OCI-LY1 (cell line): ENCODE results near the gene SETDB2.

Source experiments
- H2AFZ ChIP-seq: fragments of 200-600 bp; sonication (generic), shearing (Covaris generic); 2 replicates; pipeline ENCODE4 v1.6.0; 2014; ENCODE audit warnings: antibody characterized with exemption, mild to moderate bottlenecking, low read length
- H3F3A ChIP-seq: fragments of 200-600 bp; sonication (generic), shearing (Covaris generic); 2 replicates; pipeline ENCODE4 v1.6.0; 2014; ENCODE audit warnings: mild to moderate bottlenecking, antibody characterized with exemption, low read length, moderate library complexity; ENCODE audit not compliant: insufficient read depth
- H3K27ac ChIP-seq: fragments of 200-600 bp; sonication (generic); 2 replicates; pipeline ENCODE4 v1.5.1; 2014; ENCODE audit warnings: low read length, mixed run types, mild to moderate bottlenecking, low read depth; ENCODE audit not compliant: poor library complexity, severe bottlenecking
- H3K27me3 ChIP-seq: fragments of 200-600 bp; sonication (generic); 2 replicates; pipeline ENCODE4 v1.6.0; 2014; ENCODE audit warnings: antibody characterized with exemption, mild to moderate bottlenecking, low read length, moderate library complexity; ENCODE audit not compliant: insufficient read depth
- H3K36me3 ChIP-seq: fragments of 200-600 bp; sonication (generic); 2 replicates; pipeline ENCODE4 v1.6.1; 2014; ENCODE audit warnings: mild to moderate bottlenecking, antibody characterized with exemption, low read length, moderate library complexity, mixed read lengths; ENCODE audit not compliant: insufficient read depth
- H3K4me1 ChIP-seq: fragments of 200-600 bp; sonication (generic); 2 replicates; pipeline ENCODE4 v1.5.1; 2014; ENCODE audit warnings: mild to moderate bottlenecking, low read length, moderate library complexity; ENCODE audit not compliant: insufficient read depth, severe bottlenecking
- H3K4me2 ChIP-seq: fragments of 200-600 bp; sonication (generic), shearing (Covaris generic); 2 replicates; pipeline ENCODE4 v1.6.1; 2014; ENCODE audit warnings: low read length
- H3K4me3 ChIP-seq: fragments of 200-600 bp; sonication (generic); 2 replicates; pipeline ENCODE4 v1.5.1; 2014; ENCODE audit warnings: low read length, low read depth, mild to moderate bottlenecking, mixed read lengths; ENCODE audit not compliant: poor library complexity, severe bottlenecking
- H3K79me2 ChIP-seq: fragments of 200-600 bp; shearing (Covaris generic); 2 replicates; pipeline ENCODE4 v1.6.1; 2016; ENCODE audit warnings: mixed run types, low read length, mixed read lengths; ENCODE audit not compliant: insufficient read depth
- H3K9ac ChIP-seq: fragments of 200-600 bp; sonication (generic), shearing (Covaris generic); 2 replicates; pipeline ENCODE4 v1.6.1; 2014; ENCODE audit warnings: mild to moderate bottlenecking, low read length, mixed read lengths
- H3K9me2 ChIP-seq: fragments of 200-600 bp; sonication (generic), shearing (Covaris generic); 2 replicates; pipeline ENCODE4 v1.6.1; 2014; ENCODE audit warnings: low read depth, mild to moderate bottlenecking, low read length, mixed read lengths
- H3K9me3 ChIP-seq: fragments of 200-600 bp; shearing (Covaris generic); 2 replicates; pipeline ENCODE4 v1.6.1; 2014; ENCODE audit warnings: low read length, mixed read lengths
- H4K20me1 ChIP-seq: fragments of 200-600 bp; sonication (generic), shearing (Covaris generic); 2 replicates; pipeline ENCODE4 v1.6.0; 2016; ENCODE audit warnings: mild to moderate bottlenecking, low read length; ENCODE audit not compliant: insufficient read depth
- EZH2 ChIP-seq: fragments of 200-600 bp; sonication (generic), shearing (Covaris generic); IDR thresholded peaks from 2 replicates; pipeline ENCODE4 v1.8.0; 2017; ENCODE audit warnings: borderline replicate concordance, mixed run types, mild to moderate bottlenecking, antibody characterized with exemption, low read length, moderate library complexity, mixed read lengths
- TF ChIP-seq, protein P1 (sequence below): fragments of 200-600 bp; sonication (generic), shearing (Covaris generic); IDR thresholded peaks from 2 replicates; pipeline ENCODE4 v1.5.1; 2017; ENCODE audit warnings: mild to moderate bottlenecking, antibody characterized with exemption, low read length, moderate library complexity, mixed read lengths

The SETDB2 gene

DNA sequence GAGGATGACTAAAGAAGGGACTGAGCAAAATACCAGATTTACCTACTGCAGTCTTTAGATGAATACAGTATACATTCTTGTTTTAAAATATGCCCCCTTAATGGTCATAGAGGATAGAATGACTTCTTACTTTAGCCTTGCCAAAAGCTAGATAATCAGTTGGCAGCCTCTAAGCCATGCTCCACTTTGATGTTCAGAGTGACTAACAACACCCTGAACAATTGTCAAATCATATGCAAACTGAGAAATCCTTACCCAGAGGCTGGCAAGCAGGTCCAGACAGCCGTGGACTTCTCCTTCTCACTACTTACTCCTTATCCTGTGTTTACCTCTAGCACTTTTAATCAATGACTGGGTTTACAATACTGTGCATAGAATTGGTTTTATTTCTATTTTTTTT, 28.1 kb downstream of the SETDB2 start:
- Histone ChIP-seq H3F3A (no peaks in the 10 kb centered on the region), H3K4me1 (no peaks in the 10 kb centered on the region), H2AFZ (no peak overlapping the region), H4K20me1 (no peaks in the 10 kb centered on the region), H3K27me3 (no peaks in the 10 kb centered on the region), H3K27ac (no peak overlapping the region), H3K4me3 (no peak overlapping the region), H3K79me2 (no peaks in the 10 kb centered on the region), H3K4me2 (no peak overlapping the region), H3K9me2 (no peaks in the 10 kb centered on the region), H3K9ac (no peak overlapping the region), H3K9me3 (no peaks in the 10 kb centered on the region), H3K36me3 (peaks cover 97% of the 10 kb centered on the region)
- TF ChIP-seq EZH2 = no peak
- TF ChIP-seq, protein P1, sequence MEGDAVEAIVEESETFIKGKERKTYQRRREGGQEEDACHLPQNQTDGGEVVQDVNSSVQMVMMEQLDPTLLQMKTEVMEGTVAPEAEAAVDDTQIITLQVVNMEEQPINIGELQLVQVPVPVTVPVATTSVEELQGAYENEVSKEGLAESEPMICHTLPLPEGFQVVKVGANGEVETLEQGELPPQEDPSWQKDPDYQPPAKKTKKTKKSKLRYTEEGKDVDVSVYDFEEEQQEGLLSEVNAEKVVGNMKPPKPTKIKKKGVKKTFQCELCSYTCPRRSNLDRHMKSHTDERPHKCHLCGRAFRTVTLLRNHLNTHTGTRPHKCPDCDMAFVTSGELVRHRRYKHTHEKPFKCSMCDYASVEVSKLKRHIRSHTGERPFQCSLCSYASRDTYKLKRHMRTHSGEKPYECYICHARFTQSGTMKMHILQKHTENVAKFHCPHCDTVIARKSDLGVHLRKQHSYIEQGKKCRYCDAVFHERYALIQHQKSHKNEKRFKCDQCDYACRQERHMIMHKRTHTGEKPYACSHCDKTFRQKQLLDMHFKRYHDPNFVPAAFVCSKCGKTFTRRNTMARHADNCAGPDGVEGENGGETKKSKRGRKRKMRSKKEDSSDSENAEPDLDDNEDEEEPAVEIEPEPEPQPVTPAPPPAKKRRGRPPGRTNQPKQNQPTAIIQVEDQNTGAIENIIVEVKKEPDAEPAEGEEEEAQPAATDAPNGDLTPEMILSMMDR = no peak

DNA sequence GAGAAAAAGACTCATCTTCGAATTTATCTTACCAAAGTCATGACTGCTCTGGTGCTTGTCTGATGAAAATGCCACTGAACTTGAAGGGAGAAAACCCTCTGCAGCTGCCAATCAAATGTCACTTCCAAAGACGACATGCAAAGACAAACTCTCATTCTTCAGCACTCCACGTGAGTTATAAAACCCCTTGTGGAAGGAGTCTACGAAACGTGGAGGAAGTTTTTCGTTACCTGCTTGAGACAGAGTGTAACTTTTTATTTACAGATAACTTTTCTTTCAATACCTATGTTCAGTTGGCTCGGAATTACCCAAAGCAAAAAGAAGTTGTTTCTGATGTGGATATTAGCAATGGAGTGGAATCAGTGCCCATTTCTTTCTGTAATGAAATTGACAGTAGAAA, 32.5 kb downstream of the SETDB2 start:
- Histone ChIP-seq H3K79me2 (no peaks in the 10 kb centered on the region), H3K27ac (no peak overlapping the region), H3K9me2 (no peaks in the 10 kb centered on the region), H3F3A (no peaks in the 10 kb centered on the region), H3K27me3 (no peaks in the 10 kb centered on the region), H4K20me1 (no peaks in the 10 kb centered on the region), H3K4me1 (no peaks in the 10 kb centered on the region), H3K36me3 (peaks cover 94% of the 10 kb centered on the region), H3K9me3 (no peaks in the 10 kb centered on the region), H3K4me3 (no peak overlapping the region), H2AFZ (no peak overlapping the region), H3K4me2 (no peak overlapping the region), H3K9ac (no peak overlapping the region)
- TF ChIP-seq, protein P1 = no peak
- TF ChIP-seq EZH2 = no peak

- H3K9me2 ChIP-seq = no peaks in the 10 kb centered on the region
- H3K9ac ChIP-seq = no peak overlapping the region
- H3K4me1 ChIP-seq = no peaks in the 10 kb centered on the region
- no peaks in the 10 kb centered on the region for H3K79me2 ChIP-seq
- H2AFZ ChIP-seq = no peak overlapping the region
- H4K20me1 ChIP-seq = no peaks in the 10 kb centered on the region
- H3F3A ChIP-seq = no peaks in the 10 kb centered on the region
- no peak overlapping the region for H3K4me3 ChIP-seq
- H3K27ac ChIP-seq = no peak overlapping the region
- TF ChIP-seq, protein P1 = no peak
- TF ChIP-seq EZH2 = no peak
- H3K9me3 ChIP-seq = no peaks in the 10 kb centered on the region
- no peaks in the 10 kb centered on the region for H3K27me3 ChIP-seq
- no peak overlapping the region for H3K4me2 ChIP-seq
- H3K36me3 ChIP-seq = peaks cover 91% of the 10 kb centered on the region
Observed at GRCh38 chr13:49481788-49482187, 37.7 kb downstream of the SETDB2 start.
